BJ (cell line): Measurements from ENCODE around the gene NGEF. TPM values are rescaled to one million over a fixed set of nuclear protein-coding genes. Genes with fewer than 3 reads are reported as not detected.
A peak's percentile ranks its signal among the peaks of the same experiment; 100 is the strongest.

Experiments
- CTCF ChIA-PET: fragments of 350-600 bp; formaldehyde crosslinking; extraction: SDS; loops from one replicate; lab custom pipeline; 2021; ENCODE audit warnings: antibody characterized with exemption, inconsistent platforms; lab: Yijun Ruan, JAX
- POLR2A ChIA-PET: fragments of 300-600 bp; sonication (Branson Sonifier 250); formaldehyde crosslinking; extraction: SDS; loops from one replicate; lab custom pipeline; 2021; ENCODE audit warnings: antibody characterized with exemption; lab: Charles Lee
- DNase-seq: peaks from one replicate; pipeline ENCODE4 v3.0.0-alpha.2; 2011; ENCODE audit warnings: low read depth
- H3K27me3 ChIP-seq: 2 replicates; pipeline ENCODE4 v1.6.0; 2011; ENCODE audit warnings: low read length; ENCODE audit not compliant: control insufficient read depth, insufficient read depth
- H3K36me3 ChIP-seq: 2 replicates; pipeline ENCODE4 v1.5.1; 2011; ENCODE audit warnings: low read length; ENCODE audit not compliant: control insufficient read depth, insufficient read depth
- H3K4me3 ChIP-seq: 2 replicates; pipeline ENCODE4 v1.5.1; 2011; ENCODE audit warnings: low read depth, mild to moderate bottlenecking, control low read depth, low read length
- polyA plus RNA-seq: library from polyadenylated mRNA; depleted of rRNA; stranded (reverse); fragments of >200 nt; gene quantifications from 2 replicates; pipeline ENCODE4 v1.2.3, GENCODE V29; 2011
- TF ChIP-seq, protein P1 (sequence below): IDR thresholded peaks from 2 replicates; pipeline ENCODE4 v1.5.1; 2011; ENCODE audit warnings: low read depth, mild to moderate bottlenecking, control low read depth, inconsistent platforms, low read length, moderate library complexity; ENCODE audit not compliant: insufficient read depth

The NGEF gene
- polyA plus RNA-seq, 1 experiment, result 0.23 TPM

- Histone ChIP-seq H3K36me3 (no peaks in the 10 kb centered on the region), H3K4me3 (no peak overlapping the region), H3K27me3 (no peaks in the 10 kb centered on the region)
- ChIA-PET CTCF (interaction anchor here (0.7 kb wide), 1 partner anchor 8 kb away, joined by 3 read pairs; no protein-coding TSS in a partner anchor), POLR2A (no interaction called here)
- no peak for DNase-seq
- TF ChIP-seq, protein P1, sequence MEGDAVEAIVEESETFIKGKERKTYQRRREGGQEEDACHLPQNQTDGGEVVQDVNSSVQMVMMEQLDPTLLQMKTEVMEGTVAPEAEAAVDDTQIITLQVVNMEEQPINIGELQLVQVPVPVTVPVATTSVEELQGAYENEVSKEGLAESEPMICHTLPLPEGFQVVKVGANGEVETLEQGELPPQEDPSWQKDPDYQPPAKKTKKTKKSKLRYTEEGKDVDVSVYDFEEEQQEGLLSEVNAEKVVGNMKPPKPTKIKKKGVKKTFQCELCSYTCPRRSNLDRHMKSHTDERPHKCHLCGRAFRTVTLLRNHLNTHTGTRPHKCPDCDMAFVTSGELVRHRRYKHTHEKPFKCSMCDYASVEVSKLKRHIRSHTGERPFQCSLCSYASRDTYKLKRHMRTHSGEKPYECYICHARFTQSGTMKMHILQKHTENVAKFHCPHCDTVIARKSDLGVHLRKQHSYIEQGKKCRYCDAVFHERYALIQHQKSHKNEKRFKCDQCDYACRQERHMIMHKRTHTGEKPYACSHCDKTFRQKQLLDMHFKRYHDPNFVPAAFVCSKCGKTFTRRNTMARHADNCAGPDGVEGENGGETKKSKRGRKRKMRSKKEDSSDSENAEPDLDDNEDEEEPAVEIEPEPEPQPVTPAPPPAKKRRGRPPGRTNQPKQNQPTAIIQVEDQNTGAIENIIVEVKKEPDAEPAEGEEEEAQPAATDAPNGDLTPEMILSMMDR, result no peak
Observed at GRCh38 chr2:233031556-233032500, 18.8 kb upstream of the NGEF start.

DNA sequence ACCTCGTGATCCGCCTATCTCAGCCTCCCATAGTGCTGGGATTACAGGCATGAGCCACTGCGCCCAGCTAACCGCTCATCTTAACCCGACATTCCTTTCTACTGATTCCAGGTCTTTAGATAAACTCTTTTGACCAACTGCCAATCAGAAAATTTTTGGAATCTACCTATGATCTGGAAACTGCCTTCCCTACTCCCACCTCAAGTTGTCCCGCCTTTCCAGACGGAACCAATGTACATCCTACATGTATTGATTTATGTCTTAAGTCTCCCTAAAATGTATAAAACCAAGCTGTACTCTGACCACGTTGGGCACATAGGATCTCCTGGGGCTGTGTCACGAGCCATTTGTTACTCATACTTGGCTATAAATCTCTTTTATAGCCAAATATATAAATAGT, 16.3 kb upstream of the NGEF start:
- CTCF ChIA-PET, result interaction anchor here (0.5 to 2.7 kb wide), 10 partner anchors 12 to 207 kb away, joined by 3 to 14 read pairs (median 4); no protein-coding TSS in a partner anchor
- Histone ChIP-seq H3K36me3 (no peaks in the 10 kb centered on the region), H3K27me3 (no peaks in the 10 kb centered on the region; the same call in 1 of the 2 replicates), H3K4me3 (no peak overlapping the region)
- TF ChIP-seq, protein P1, result no peak
- POLR2A ChIA-PET, result no interaction called here
- no peak for DNase-seq

DNA sequence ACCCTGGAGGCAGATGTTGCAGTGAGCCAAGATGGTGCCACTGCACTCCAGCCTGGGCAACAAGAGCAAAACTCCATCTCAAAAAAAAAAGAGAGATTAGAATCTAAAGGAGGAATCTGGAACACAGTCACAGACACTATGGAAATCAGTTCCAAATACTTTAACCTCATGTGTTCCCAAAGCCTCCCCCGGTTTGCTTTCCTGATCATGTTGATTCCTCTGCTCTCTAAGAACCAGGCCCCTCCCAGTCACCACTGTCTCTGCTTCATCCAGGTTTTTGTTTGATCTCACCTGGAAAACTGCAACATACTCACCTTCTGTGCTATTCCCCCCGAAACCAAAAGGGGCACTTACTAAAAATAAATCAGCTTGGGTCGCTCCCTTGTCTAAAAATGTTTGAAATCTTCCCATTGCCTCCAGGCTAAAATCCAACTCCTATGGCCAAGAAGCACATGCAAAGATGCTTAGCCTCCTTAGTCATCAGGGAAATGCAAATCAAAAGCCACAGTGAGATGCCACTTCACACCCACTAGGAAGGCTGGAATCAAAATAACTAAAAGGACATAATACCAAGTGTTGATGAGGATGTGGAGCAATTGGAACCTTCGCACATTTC, 13.2 kb upstream of the NGEF start:
- Histone ChIP-seq H3K4me3 (no peak overlapping the region), H3K27me3 (no peaks in the 10 kb centered on the region; the same call in 1 of the 2 replicates), H3K36me3 (no peaks in the 10 kb centered on the region)
- POLR2A ChIA-PET, result no interaction called here
- peak; percentile 40 for DNase-seq
- CTCF ChIA-PET, result interaction anchor here (0.7 to 1.5 kb wide), 3 partner anchors 28 to 46 kb away, joined by 3 to 6 read pairs (median 4); no protein-coding TSS in a partner anchor
- TF ChIP-seq, protein P1, result no peak

DNA sequence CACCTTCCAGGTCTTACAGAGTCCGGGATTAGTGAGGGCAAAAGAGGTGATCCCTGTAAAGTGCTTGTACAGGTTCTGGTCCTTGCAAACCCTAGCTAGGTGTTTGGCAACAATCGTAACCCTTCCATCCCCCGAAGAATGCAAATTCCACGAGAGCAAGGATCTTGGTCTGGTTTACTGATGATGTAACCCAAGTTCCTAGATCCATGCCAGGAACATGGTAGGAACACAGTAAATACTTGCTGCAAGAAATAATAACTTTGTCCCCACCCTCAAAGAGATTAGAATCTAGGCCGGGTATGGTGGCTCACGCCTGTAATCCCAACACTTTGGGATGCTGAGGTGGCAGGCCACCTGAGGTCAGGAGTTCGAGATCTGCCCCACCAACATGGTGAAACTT, 12.7 kb upstream of the NGEF start:
- no peaks in the 10 kb centered on the region for H3K36me3 ChIP-seq
- CTCF ChIA-PET, result interaction anchor here (0.9 to 1.5 kb wide), 2 partner anchors 28 to 46 kb away, joined by 4 to 6 read pairs; no protein-coding TSS in a partner anchor
- H3K4me3 ChIP-seq, result no peak overlapping the region
- TF ChIP-seq, protein P1, result no peak
- H3K27me3 ChIP-seq, result no peaks in the 10 kb centered on the region; the same call in 1 of the 2 replicates
- DNase-seq, result no peak
- POLR2A ChIA-PET, result no interaction called here
